Fibroblast of mammary gland (primary cell): ENCODE results near the gene LIPE.

ENCODE experiments used
- DNase-seq: peaks from one replicate; pipeline ENCODE4 v3.0.0-alpha.2; 2010; ENCODE audit warnings: low read depth
- H3K4me3 ChIP-seq: 2 replicates; pipeline ENCODE4 v1.5.1; 2011; ENCODE audit warnings: low read depth, mild to moderate bottlenecking, low read length, moderate library complexity; ENCODE audit not compliant: control insufficient read depth
- CTCF ChIP-seq: conservative IDR thresholded peaks from 2 replicates; pipeline ENCODE4 v1.5.1; 2011; ENCODE audit warnings: low read depth, low read length, inconsistent platforms; ENCODE audit not compliant: control insufficient read depth, insufficient read depth

LIPE gene

GRCh38 chr19:42352301-42353259 lies 74.6 kb downstream of the LIPE start:
- no peak overlapping the region for H3K4me3 ChIP-seq
- DNase-seq: no peak
- TF ChIP-seq CTCF: no peak
